Measurements from ENCODE around the gene TRAPPC14. TPM values are rescaled to one million over a fixed set of nuclear protein-coding genes. Genes with fewer than 3 reads are reported as not detected.

TRAPPC14 gene
- total and polyA plus RNA-seq, 3 experiments from 2014 or later, result 3.4 to 33.2 (median 30.5) TPM

DNA sequence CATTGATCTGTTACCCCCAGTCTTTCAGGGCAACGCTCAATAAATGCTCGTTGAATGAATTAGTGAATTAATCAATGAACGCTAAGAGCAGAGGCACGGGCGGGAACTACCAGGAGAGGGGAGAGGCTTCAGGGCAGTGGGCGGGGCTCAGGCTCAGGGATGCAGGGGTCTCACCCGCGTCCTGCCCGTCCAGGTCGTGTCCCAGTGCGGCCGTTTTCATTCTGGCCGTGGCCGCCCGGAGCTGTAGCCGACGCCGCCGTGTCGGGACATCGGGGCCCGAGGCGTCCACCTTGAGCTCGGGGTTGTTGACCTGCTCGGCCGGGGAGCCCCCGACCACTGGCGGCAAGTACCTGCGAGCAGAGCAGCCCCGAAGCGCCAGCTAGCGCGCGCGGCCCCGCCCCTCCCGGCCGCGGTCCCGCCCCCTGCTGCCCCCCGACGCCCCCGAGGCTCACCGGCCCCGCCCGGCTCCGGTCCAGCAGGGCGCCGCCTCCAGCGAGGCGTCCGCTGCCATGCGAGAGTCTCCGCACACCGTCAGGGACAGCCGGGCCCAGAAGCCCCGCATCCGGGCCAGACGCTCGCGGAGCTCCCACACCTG, 12.7 kb upstream of the TRAPPC14 start:
- H3K27me3 Mint-ChIP-seq, result peaks cover 32 to 33% of the 10 kb centered on the region in 2 donors
- H3K9me3 Mint-ChIP-seq, result no peaks in the 10 kb centered on the region
- H3K4me3 Mint-ChIP-seq, result peak overlapping the region; percentile 62 to 81 (median 73)
- peaks cover 8% of the 10 kb centered on the region for H3K27me3 ChIP-seq (ENCODE audit: insufficient read depth, low read length, poor library complexity, severe bottlenecking)
- CTCF ChIA-PET, result interaction anchor here (1.1 kb wide), 1 partner anchor 38 kb away, joined by 5 read pairs; no protein-coding TSS in a partner anchor
- H3K27ac ChIP-seq (ENCODE audit: low read depth, low read length), result no peak overlapping the region
- no peak overlapping the region for H3K27ac Mint-ChIP-seq
- H3K4me3 ChIP-seq (ENCODE audit: low read length), result peak overlapping the region; percentile 36
- peak in 3 of 5 donors; percentile 41 to 69 (median 50) for DNase-seq
- peaks cover 52% of the 10 kb centered on the region for H3K4me1 ChIP-seq (ENCODE audit: insufficient read depth, low read length)
- H3K4me1 Mint-ChIP-seq, result peaks cover 40 to 56% (median 41%) of the 10 kb centered on the region in 3 donors
- H3K36me3 Mint-ChIP-seq, result peaks cover 0 to 1% (median 0%) of the 10 kb centered on the region in 3 donors
- POLR2A ChIA-PET, result interaction anchor here (1.0 kb wide), 1 partner anchor 59 kb away, joined by 4 read pairs; no protein-coding TSS in a partner anchor
- no peaks in the 10 kb centered on the region for H3K36me3 ChIP-seq (ENCODE audit: insufficient read depth, low read length)
- H3K9me3 ChIP-seq (ENCODE audit: low read length), result no peaks in the 10 kb centered on the region

DNA sequence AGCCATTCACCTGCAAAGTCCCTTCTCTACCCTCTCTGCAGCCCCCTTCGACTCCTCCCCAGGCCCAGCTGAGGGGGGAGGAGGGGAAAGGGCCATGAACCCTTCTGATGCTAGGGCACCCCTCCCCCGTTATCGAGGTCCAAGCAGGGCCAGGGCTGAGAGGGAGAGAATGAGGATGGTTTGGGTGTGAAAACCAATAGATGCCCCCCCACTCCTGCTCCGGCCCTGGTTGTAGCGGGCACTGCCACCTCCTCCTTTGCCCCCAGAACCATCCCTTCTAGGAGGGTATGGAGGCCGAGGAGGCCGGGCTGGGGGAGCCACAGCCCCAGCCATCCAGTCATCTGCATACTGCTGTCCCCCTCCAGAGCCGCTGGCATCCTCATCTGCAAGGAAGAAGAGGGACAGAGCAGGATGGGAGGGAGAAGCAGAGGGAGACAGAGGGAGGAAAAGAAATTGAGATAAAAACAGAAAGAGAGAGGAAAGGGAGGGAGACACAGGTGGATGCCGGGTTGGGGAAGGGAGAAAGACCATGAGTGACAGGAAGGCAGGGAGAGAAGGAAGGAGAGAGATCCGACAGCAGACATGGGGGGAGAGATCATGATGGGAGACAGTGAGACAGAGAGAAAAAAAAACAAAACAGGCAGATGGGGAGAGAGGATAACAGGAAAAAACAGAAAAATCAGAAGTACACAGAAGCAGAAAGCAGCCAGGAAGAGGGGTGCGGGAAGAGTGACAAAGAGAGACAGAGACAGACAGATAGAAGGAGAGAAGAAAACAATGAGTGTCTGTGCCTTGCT, 11.8 kb upstream of the TRAPPC14 start:
- peak overlapping the region; percentile 61 to 81 (median 72) for H3K4me3 Mint-ChIP-seq
- no peaks in the 10 kb centered on the region for H3K36me3 ChIP-seq (ENCODE audit: insufficient read depth, low read length)
- no peaks in the 10 kb centered on the region for H3K9me3 Mint-ChIP-seq
- peaks cover 0 to 1% (median 0%) of the 10 kb centered on the region in 3 donors for H3K36me3 Mint-ChIP-seq
- H3K27ac Mint-ChIP-seq, result peak overlapping the region in 3 of 8 donors; percentile 0 to 77 (median 11)
- peaks cover 8% of the 10 kb centered on the region for H3K27me3 ChIP-seq (ENCODE audit: insufficient read depth, low read length, poor library complexity, severe bottlenecking)
- ChIA-PET POLR2A (no interaction called here), CTCF (no interaction called here)
- H3K4me1 ChIP-seq (ENCODE audit: insufficient read depth, low read length), result peaks cover 59% of the 10 kb centered on the region
- peaks cover 42 to 55% (median 45%) of the 10 kb centered on the region in 3 donors for H3K4me1 Mint-ChIP-seq
- peak in 1 of 5 donors; percentile 40 for DNase-seq
- H3K9me3 ChIP-seq (ENCODE audit: low read length), result no peaks in the 10 kb centered on the region
- H3K27me3 Mint-ChIP-seq, result peaks cover 32 to 36% of the 10 kb centered on the region in 2 donors
- peak overlapping the region; percentile 36 for H3K4me3 ChIP-seq (ENCODE audit: low read length)
- H3K27ac ChIP-seq (ENCODE audit: low read depth, low read length), result no peak overlapping the region

DNA sequence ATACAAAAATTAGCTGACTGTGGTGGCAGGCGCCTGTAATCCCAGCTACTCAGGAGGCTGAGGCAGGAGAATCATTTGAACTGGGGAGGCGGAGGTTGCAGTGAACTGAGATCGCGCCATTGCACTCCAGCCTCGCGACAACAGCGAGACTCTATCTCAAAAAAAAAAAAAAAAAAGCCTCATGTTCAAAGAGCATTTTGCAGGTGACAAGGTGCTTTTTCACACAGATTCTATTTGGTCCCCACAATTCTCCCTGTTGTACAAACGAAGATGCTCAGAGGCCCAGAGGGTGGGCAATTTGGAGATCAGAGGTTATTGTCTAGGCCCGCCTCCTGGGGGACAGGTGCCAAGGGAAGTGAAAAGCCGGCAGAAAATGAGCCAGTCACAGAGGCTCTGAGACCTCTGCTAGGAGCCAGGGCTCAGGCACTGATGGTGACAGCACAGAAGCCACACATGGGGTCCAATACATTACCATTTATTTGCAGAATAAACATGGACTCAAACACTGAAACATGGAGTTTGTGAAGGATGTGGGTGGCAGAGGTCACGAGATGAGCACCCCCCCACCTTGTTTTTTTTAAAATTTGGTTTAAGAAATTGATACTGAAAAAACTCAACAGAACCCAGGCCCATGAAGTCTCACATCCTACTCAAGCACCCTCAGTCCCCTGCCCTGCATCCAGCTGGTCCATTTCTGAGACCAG, 10.8 kb upstream of the TRAPPC14 start:
- Mint-ChIP-seq H3K9me3 (no peaks in the 10 kb centered on the region), H3K27me3 (peaks cover 32 to 36% of the 10 kb centered on the region in 2 donors), H3K27ac (no peak overlapping the region), H3K4me3 (peak overlapping the region in 5 of 7 donors; percentile 14 to 82 (median 74)), H3K36me3 (peaks cover 0 to 1% (median 0%) of the 10 kb centered on the region in 3 donors), H3K4me1 (peaks cover 42 to 58% (median 45%) of the 10 kb centered on the region in 3 donors)
- Histone ChIP-seq H3K27me3 (ENCODE audit: insufficient read depth, low read length, poor library complexity, severe bottlenecking) (peaks cover 8% of the 10 kb centered on the region), H3K4me3 (ENCODE audit: low read length) (no peak overlapping the region), H3K36me3 (ENCODE audit: insufficient read depth, low read length) (no peaks in the 10 kb centered on the region), H3K4me1 (ENCODE audit: insufficient read depth, low read length) (peaks cover 61% of the 10 kb centered on the region), H3K9me3 (ENCODE audit: low read length) (no peaks in the 10 kb centered on the region), H3K27ac (ENCODE audit: low read depth, low read length) (no peak overlapping the region)
- CTCF ChIA-PET, result interaction anchor here (1.6 to 3.4 kb wide), 2 partner anchors 21 to 36 kb away, joined by 4 to 11 read pairs; no protein-coding TSS in a partner anchor
- POLR2A ChIA-PET, result no interaction called here
- peak in 1 of 5 donors; percentile 61 for DNase-seq

DNA sequence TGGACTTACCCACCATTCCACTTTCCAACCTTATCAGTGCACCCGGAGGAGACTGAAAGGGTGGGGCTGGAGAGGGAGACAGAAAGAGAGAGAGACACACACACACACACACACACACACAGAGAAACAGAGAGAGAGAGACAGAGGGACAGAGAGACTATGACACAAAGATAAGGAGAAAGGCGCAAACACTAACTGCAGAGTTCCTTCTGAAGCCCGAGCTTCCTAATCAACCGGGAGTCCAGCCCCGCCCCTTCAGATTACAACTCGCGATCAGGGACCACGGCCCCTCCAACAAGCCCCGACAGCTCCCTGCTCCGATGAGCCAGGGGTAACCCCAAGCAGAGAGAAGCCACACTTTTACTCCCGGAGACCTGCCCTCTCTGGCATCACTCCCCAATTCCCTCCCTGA, 9.4 kb upstream of the TRAPPC14 start:
- Mint-ChIP-seq H3K27ac (peak overlapping the region in 4 of 8 donors; percentile 12 to 82 (median 57)), H3K4me3 (peak overlapping the region; percentile 19 to 83 (median 75)), H3K36me3 (peaks cover 0 to 1% (median 0%) of the 10 kb centered on the region in 3 donors), H3K9me3 (no peaks in the 10 kb centered on the region), H3K27me3 (peaks cover 32 to 35% of the 10 kb centered on the region in 2 donors), H3K4me1 (peaks cover 49 to 72% (median 59%) of the 10 kb centered on the region in 3 donors)
- no peaks in the 10 kb centered on the region for H3K36me3 ChIP-seq (ENCODE audit: insufficient read depth, low read length)
- ChIA-PET POLR2A (interaction anchor here (0.6 to 2.8 kb wide), 5 partner anchors 9 to 261 kb away, joined by 3 to 18 read pairs (median 5); partner anchors contain the start of genes GPC2, LAMTOR4, STAG3 and ZCWPW1), CTCF (interaction anchor here (1.6 to 3.4 kb wide), 4 partner anchors 11 to 50 kb away, joined by 4 to 22 read pairs (median 12); partner anchors contain the start of gene TRAPPC14)
- peak in 1 of 5 donors; percentile 28 for DNase-seq
- H3K4me1 ChIP-seq (ENCODE audit: insufficient read depth, low read length), result peaks cover 74% of the 10 kb centered on the region
- peak overlapping the region; percentile 54 for H3K27ac ChIP-seq (ENCODE audit: low read depth, low read length)
- H3K9me3 ChIP-seq (ENCODE audit: low read length), result no peaks in the 10 kb centered on the region
- peak overlapping the region; percentile 82 for H3K4me3 ChIP-seq (ENCODE audit: low read length)
- peaks cover 8% of the 10 kb centered on the region for H3K27me3 ChIP-seq (ENCODE audit: insufficient read depth, low read length, poor library complexity, severe bottlenecking)

DNA sequence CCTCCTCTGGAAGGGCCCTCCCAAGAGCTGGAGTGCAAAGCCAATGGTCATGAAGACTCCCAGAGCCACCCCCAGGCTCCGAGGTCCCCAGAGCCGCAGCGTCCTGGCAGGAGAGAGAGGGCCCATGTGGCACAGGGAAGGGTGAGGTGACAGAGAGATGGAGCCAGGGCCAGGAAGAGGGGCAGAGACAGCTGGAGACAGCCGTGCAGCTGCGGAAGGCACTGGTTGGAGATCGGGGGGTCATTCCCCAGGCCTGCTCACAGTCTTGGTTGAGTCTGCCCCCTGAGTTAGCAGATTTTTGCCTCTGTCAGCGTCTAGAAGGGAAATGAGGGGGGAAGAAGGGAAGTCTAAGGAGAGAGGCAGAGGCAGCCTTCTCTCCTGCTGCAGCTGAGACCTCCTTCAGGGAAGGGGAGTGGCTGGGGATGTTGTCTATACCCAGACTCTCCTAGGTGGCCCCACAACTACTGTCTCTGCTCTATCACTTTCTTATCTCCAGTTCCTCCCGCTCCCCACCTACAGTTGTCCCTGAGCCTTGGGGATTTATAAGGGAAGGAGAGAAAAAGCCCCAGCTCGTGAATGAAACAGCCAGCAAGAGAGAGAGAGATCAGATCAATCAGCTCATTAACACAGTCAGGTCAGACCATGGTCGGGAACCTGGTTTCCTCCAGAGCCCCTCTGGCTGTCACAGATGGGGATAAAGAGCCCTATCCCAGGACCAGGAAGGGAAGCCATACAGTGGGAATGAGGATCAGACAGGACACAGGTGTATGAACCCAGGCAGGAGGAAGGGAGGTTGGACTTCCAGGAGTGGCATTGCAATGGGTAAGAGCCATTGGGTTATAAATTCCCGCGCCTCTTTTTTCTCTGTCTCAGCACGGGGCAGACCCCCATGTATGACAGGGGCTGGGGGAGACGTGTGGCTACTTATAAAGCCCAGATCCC, 8.7 kb upstream of the TRAPPC14 start:
- Histone ChIP-seq H3K4me1 (ENCODE audit: insufficient read depth, low read length) (peaks cover 79% of the 10 kb centered on the region), H3K4me3 (ENCODE audit: low read length) (peak overlapping the region; percentile 82), H3K27me3 (ENCODE audit: insufficient read depth, low read length, poor library complexity, severe bottlenecking) (peaks cover 8% of the 10 kb centered on the region), H3K36me3 (ENCODE audit: insufficient read depth, low read length) (no peaks in the 10 kb centered on the region), H3K27ac (ENCODE audit: low read depth, low read length) (peak overlapping the region; percentile 54), H3K9me3 (ENCODE audit: low read length) (no peaks in the 10 kb centered on the region)
- peaks cover 53 to 77% (median 64%) of the 10 kb centered on the region in 3 donors for H3K4me1 Mint-ChIP-seq
- CTCF ChIA-PET, result interaction anchor here (0.8 to 3.4 kb wide), 6 partner anchors 10 to 51 kb away, joined by 3 to 22 read pairs (median 8); partner anchors contain the start of genes GPC2, LAMTOR4, STAG3 and TRAPPC14
- peaks cover 0 to 1% (median 0%) of the 10 kb centered on the region in 3 donors for H3K36me3 Mint-ChIP-seq
- POLR2A ChIA-PET, result interaction anchor here (0.5 to 2.8 kb wide), 8 partner anchors 8 to 262 kb away, joined by 3 to 18 read pairs (median 4); partner anchors contain the start of genes GPC2, LAMTOR4, STAG3 and TRAPPC14
- H3K27me3 Mint-ChIP-seq, result peaks cover 32 to 35% of the 10 kb centered on the region in 2 donors
- no peaks in the 10 kb centered on the region for H3K9me3 Mint-ChIP-seq
- DNase-seq, result peak in 1 of 5 donors; percentile 39
- peak overlapping the region in 4 of 8 donors; percentile 51 to 63 (median 54) for H3K27ac Mint-ChIP-seq
- peak overlapping the region; percentile 19 to 83 (median 75) for H3K4me3 Mint-ChIP-seq

DNA sequence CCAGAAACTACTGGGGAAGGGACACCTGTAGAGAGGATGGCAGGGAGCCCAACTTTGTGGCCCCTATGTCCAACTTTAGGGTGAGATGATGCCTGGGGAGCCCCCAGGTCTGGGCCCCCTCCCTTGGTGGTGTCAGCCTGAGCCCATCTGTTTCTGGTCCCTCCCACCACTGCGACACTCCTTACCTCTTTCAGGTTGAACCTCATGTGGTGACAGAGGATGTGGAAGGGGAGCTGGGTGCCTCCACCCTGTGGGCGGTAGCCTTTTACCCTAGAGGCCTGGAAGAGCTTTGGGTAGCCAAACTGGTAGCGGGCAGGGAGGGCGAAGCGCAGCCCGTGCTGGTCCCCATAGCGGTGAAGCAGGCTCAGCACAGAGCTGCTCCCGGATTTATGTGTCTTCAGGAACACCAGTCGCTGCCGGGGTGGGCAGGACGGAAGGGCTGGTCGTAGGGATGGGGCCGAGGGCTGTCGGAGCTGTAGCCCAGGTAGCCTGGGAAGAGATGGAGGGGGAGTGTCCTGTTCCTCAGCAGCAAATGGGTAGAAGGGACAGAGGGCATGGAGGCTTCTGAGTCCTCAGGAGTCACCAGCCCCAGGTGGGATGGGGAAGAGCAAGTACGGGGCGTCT, 7.9 kb upstream of the TRAPPC14 start:
- Histone ChIP-seq H3K9me3 (ENCODE audit: low read length) (no peaks in the 10 kb centered on the region), H3K27me3 (ENCODE audit: insufficient read depth, low read length, poor library complexity, severe bottlenecking) (peaks cover 8% of the 10 kb centered on the region), H3K4me3 (ENCODE audit: low read length) (peak overlapping the region; percentile 82), H3K36me3 (ENCODE audit: insufficient read depth, low read length) (no peaks in the 10 kb centered on the region), H3K4me1 (ENCODE audit: insufficient read depth, low read length) (peaks cover 79% of the 10 kb centered on the region), H3K27ac (ENCODE audit: low read depth, low read length) (no peak overlapping the region)
- no peaks in the 10 kb centered on the region for H3K9me3 Mint-ChIP-seq
- peak overlapping the region in 5 of 7 donors; percentile 47 to 82 (median 58) for H3K4me3 Mint-ChIP-seq
- ChIA-PET CTCF (interaction anchor here (1.0 to 3.4 kb wide), 5 partner anchors 9 to 52 kb away, joined by 3 to 22 read pairs (median 11); partner anchors contain the start of genes LAMTOR4 and TRAPPC14), POLR2A (interaction anchor here (0.5 to 2.8 kb wide), 6 partner anchors 10 to 83 kb away, joined by 3 to 18 read pairs (median 6); partner anchors contain the start of genes GPC2, LAMTOR4 and STAG3)
- peaks cover 32% of the 10 kb centered on the region in 2 donors for H3K27me3 Mint-ChIP-seq
- H3K4me1 Mint-ChIP-seq, result peaks cover 51 to 77% (median 60%) of the 10 kb centered on the region in 3 donors
- peak overlapping the region in 6 of 8 donors; percentile 42 to 92 (median 58) for H3K27ac Mint-ChIP-seq
- H3K36me3 Mint-ChIP-seq, result peaks cover 0 to 1% (median 0%) of the 10 kb centered on the region in 3 donors
- DNase-seq, result peak in 2 of 5 donors; percentile 49 to 59

Data from CD8-positive, alpha-beta memory T cell (primary cell).